A673 (cell line): ENCODE data around the gene VARS1. TPM values are rescaled to one million over a fixed set of nuclear protein-coding genes. Genes with fewer than 3 reads are reported as not detected.
"Not testable (repeated sequence)": the region's sequence is repeated elsewhere in the genome, so short reads cannot be mapped to it uniquely, and the experiment has no call there.

Experiments used
- BruUV-seq: library from RNA; stranded (reverse); fragments of 400-500 nt; replicated peaks from 2 replicates; lab custom pipeline; 2021; lab: Mats Ljungman, UMichigan
- CTCF ChIA-PET: fragments of 300-600 bp; sonication (Branson Sonifier 250); formaldehyde crosslinking; loops from one replicate; lab custom pipeline; 2022; ENCODE audit warnings: antibody characterized with exemption; lab: Charles Lee
- POLR2A ChIA-PET: fragments of 300-600 bp; sonication (Branson Sonifier 250); formaldehyde crosslinking; loops from one replicate; lab custom pipeline; 2022; ENCODE audit warnings: antibody characterized with exemption; ENCODE audit not compliant: low non-redundant PET; lab: Charles Lee
- DNase-seq: peaks from one replicate; pipeline ENCODE4 v3.0.0-alpha.2; 2015; ENCODE audit warnings: low spot score
- H3K27ac ChIP-seq: fragments of 200-600 bp; sonication (generic); 2 replicates; pipeline ENCODE4 v1.5.1; 2016; ENCODE audit warnings: mixed run types, low read depth, mild to moderate bottlenecking, mixed read lengths, antibody characterized with exemption, low read length; ENCODE audit not compliant: poor library complexity, severe bottlenecking
- H3K27me3 ChIP-seq: fragments of 200-600 bp; sonication (generic); replicated peaks from 2 replicates; pipeline ENCODE4 v1.6.1; 2017; ENCODE audit warnings: mixed run types, low read depth, mild to moderate bottlenecking, mixed read lengths, antibody characterized with exemption, low read length; ENCODE audit not compliant: insufficient read depth, poor library complexity
- H3K36me3 ChIP-seq: fragments of 200-600 bp; sonication (generic); 2 replicates; pipeline ENCODE4 v1.6.1; 2016; ENCODE audit warnings: mixed run types, mild to moderate bottlenecking, mixed read lengths, antibody characterized with exemption, low read length; ENCODE audit not compliant: insufficient read depth, poor library complexity, severe bottlenecking
- H3K4me1 ChIP-seq: fragments of 200-600 bp; sonication (generic); 2 replicates; pipeline ENCODE4 v1.6.1; 2017; ENCODE audit warnings: mixed run types, mild to moderate bottlenecking, mixed read lengths, antibody characterized with exemption, low read length; ENCODE audit not compliant: insufficient read depth, poor library complexity, severe bottlenecking
- H3K4me3 ChIP-seq: fragments of 200-600 bp; sonication (generic); 2 replicates; pipeline ENCODE4 v1.5.1; 2016; ENCODE audit warnings: low read depth, mixed run types, mild to moderate bottlenecking, mixed read lengths, low read length; ENCODE audit not compliant: poor library complexity, severe bottlenecking
- H3K9me3 ChIP-seq: fragments of 200-600 bp; sonication (generic); 2 replicates; pipeline ENCODE4 v1.6.1; 2016; ENCODE audit warnings: mixed run types, low read depth, mild to moderate bottlenecking, mixed read lengths, antibody characterized with exemption, low read length; ENCODE audit not compliant: poor library complexity, severe bottlenecking
- EZH2 ChIP-seq: fragments of 200-600 bp; sonication (generic); IDR thresholded peaks from 2 replicates; pipeline ENCODE4 v1.6.1; 2017; ENCODE audit warnings: borderline replicate concordance, low read depth, mild to moderate bottlenecking, mixed read lengths, antibody characterized with exemption, low read length; ENCODE audit not compliant: poor library complexity, severe bottlenecking
- intact Hi-C: fragments of 100-400 bp; cut with micrococcal nuclease; formaldehyde crosslinking; loops from one replicate; pipeline ENCODE4 v1.10.0; 2022; ENCODE audit not compliant: unreplicated experiment
- total RNA-seq: library from RNA; stranded (reverse); gene quantifications from 2 replicates; pipeline ENCODE4 v1.2.3, GENCODE V29; 2021
- TF ChIP-seq, protein P1 (sequence below): fragments of 300-800, 200-600 bp; sonication (generic); conservative IDR thresholded peaks from 2 replicates; pipeline ENCODE4 v1.5.1; 2017; ENCODE audit warnings: low read depth, mild to moderate bottlenecking, antibody characterized with exemption, low read length, moderate library complexity, mixed read lengths

The VARS1 gene
- total RNA-seq, 1 experiment from 2014 or later: 233 TPM

GRCh38 chr6:31827286-31828079 is 31.9 kb upstream of the VARS1 start, which contains the start of gene HSPA1B:
Gene HSPA1B, plus strand, starts transcription at chr6:31827738. Its CDS starts 213 bp downstream, at chr6:31827951.
- Histone ChIP-seq H3K4me3 (peak within 1 kb of the TSS; percentile 67), H3K27me3 (no peaks in the 10 kb centered on the region), H3K36me3 (no peaks in the 10 kb centered on the region), H3K4me1 (peaks cover 8% of the 10 kb centered on the region), H3K27ac (peak within 1 kb of the TSS; percentile 83), H3K9me3 (no peaks in the 10 kb centered on the region)
- BruUV-seq: no TSS peak
- ChIA-PET CTCF (interaction anchor here (0.5 to 1.0 kb wide), 3 partner anchors 36 to 116 kb away, joined by 3 to 6 read pairs (median 4); no protein-coding TSS in a partner anchor), POLR2A (interaction anchor here (0.5 to 1.2 kb wide), 15 partner anchors 12 to 1145 kb away, joined by 3 to 9 read pairs (median 4); partner anchors contain the start of genes BAG6, CLIC1, HSPA1A and HSPA1L)
- TF ChIP-seq EZH2: no peak
- TF ChIP-seq, protein P1, sequence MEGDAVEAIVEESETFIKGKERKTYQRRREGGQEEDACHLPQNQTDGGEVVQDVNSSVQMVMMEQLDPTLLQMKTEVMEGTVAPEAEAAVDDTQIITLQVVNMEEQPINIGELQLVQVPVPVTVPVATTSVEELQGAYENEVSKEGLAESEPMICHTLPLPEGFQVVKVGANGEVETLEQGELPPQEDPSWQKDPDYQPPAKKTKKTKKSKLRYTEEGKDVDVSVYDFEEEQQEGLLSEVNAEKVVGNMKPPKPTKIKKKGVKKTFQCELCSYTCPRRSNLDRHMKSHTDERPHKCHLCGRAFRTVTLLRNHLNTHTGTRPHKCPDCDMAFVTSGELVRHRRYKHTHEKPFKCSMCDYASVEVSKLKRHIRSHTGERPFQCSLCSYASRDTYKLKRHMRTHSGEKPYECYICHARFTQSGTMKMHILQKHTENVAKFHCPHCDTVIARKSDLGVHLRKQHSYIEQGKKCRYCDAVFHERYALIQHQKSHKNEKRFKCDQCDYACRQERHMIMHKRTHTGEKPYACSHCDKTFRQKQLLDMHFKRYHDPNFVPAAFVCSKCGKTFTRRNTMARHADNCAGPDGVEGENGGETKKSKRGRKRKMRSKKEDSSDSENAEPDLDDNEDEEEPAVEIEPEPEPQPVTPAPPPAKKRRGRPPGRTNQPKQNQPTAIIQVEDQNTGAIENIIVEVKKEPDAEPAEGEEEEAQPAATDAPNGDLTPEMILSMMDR: no peak
- peak; percentile 100 for DNase-seq
- intact Hi-C loops: loop anchor here (2.0 kb wide), 1 partner anchor 99 kb away; the partner anchor contains the start of gene DDAH2

- intact Hi-C loops: loop anchor here (2.0 kb wide), 1 partner anchor 98 kb away; the partner anchor contains the start of gene DDAH2
- peaks cover 7% of the 10 kb centered on the region for H3K4me1 ChIP-seq
- TF ChIP-seq EZH2: no peak
- peak overlapping the region; percentile 67 for H3K4me3 ChIP-seq
- CTCF ChIA-PET: interaction anchor here (0.5 to 0.6 kb wide), 2 partner anchors 20 to 91 kb away, joined by 6 to 7 read pairs; partner anchors contain the start of gene LSM2
- no peaks in the 10 kb centered on the region for H3K36me3 ChIP-seq
- peak overlapping the region; percentile 83 for H3K27ac ChIP-seq
- TSS peak; percentile 93 for BruUV-seq
- POLR2A ChIA-PET: interaction anchor here (0.5 to 1.2 kb wide), 16 partner anchors 20 to 1145 kb away, joined by 3 to 9 read pairs (median 4); partner anchors contain the start of genes BAG6, CLIC1, LSM2 and MSH5
- no peaks in the 10 kb centered on the region for H3K27me3 ChIP-seq
- no peaks in the 10 kb centered on the region for H3K9me3 ChIP-seq
- DNase-seq: peak; percentile 87
Observed at GRCh38 chr6:31826793-31827285, 31.3 kb upstream of the VARS1 start.

DNA sequence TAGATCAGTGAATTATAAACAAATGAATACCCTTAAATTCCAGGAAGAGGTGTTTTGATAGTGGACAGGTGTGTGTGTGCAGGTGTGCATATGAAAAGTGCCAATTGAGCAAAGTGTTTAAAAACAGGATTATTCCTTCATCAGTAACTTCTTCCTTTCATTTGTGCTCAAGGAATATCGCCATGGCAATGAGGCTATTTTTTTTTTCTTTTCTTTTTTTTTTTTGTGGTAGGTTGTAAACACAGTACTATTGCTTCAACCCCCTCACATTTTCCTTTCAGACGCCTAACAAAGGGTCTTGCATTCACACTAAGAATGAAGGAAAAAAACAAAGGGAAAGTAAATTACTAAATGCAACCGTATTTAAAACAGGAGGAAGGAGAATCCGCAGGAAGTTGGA is 30.0 kb upstream of the VARS1 start:
- no peak overlapping the region for H3K4me3 ChIP-seq
- DNase-seq: no peak
- BruUV-seq: no TSS peak
- H3K27me3 ChIP-seq: no peaks in the 10 kb centered on the region
- intact Hi-C loops: no loop called here
- no peaks in the 10 kb centered on the region for H3K4me1 ChIP-seq
- CTCF ChIA-PET: no interaction called here
- no peaks in the 10 kb centered on the region for H3K9me3 ChIP-seq
- TF ChIP-seq EZH2: no peak
- TF ChIP-seq, protein P1: no peak
- H3K36me3 ChIP-seq: no peaks in the 10 kb centered on the region
- POLR2A ChIA-PET: no interaction called here
- peak overlapping the region; percentile 20 for H3K27ac ChIP-seq

DNA sequence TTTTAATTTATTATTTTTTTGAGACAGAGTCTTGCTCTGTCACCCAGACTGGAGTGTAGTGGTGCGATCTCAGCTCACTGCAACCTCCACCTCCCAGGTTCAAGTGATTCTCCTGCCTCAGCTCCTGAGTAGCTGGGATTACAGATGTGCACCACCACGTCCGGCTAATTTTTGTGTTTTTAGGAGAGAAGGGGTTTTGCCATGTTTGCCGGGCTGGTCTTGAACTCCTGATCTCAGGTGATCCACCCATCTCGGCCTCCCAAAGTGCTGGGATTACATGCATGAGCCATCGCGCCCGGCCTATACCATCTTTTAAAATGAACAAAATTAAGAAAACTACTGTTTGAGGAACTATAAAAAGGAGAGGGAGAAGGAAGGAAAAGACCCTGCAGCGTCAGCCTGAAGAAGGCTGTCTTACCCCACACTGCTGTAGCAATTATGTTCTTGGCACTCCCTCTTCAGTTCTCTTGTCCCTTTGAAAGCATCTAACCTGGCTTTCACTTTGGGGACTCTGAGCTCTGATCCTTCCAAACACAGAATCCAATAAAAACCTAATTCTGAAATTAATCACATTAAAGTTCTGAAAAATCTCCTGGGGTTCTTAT is 28.1 kb upstream of the VARS1 start:
- intact Hi-C loops: not testable (repeated sequence)

More for the DNA sequence above, 28.1 kb upstream of the VARS1 start:
- H3K4me1 ChIP-seq, CTCF ChIA-PET, H3K27me3 ChIP-seq, H3K4me3 ChIP-seq, BruUV-seq, DNase-seq, POLR2A ChIA-PET, H3K36me3 ChIP-seq, H3K9me3 ChIP-seq, H3K27ac ChIP-seq: not testable (repeated sequence)
